Esophagus squamous epithelium (tissue), 5 donors: ENCODE results near the gene FUT4. TPM values are rescaled to one million over a fixed set of nuclear protein-coding genes. Genes with fewer than 3 reads are reported as not detected.

Experiments used
- DNase-seq: peaks from one replicate; lab custom pipeline; 2025; lab: John Stamatoyannopoulos, UW
- H3K27ac ChIP-seq, 4 donors: fragments of 200-600 bp; sonication (generic); one replicate each; pipeline ENCODE4 v1.5.1; 2016 to 2019; ENCODE audit warnings: mild to moderate bottlenecking in 1 of 4
- H3K27me3 ChIP-seq, 4 donors: fragments of 200-600 bp; sonication (generic); 1 replicate in 3 of 4; 2 replicates in 1 of 4; pipeline versions ENCODE4 v1.5.1 to v1.6.0; 2017 to 2021; ENCODE audit warnings: antibody characterized with exemption in 1 of 4
- H3K36me3 ChIP-seq, 3 donors: fragments of 200-600 bp; sonication (generic); one replicate each; pipeline ENCODE4 v1.5.1; 2016 to 2019
- H3K4me1 ChIP-seq, 3 donors: fragments of 200-600 bp; sonication (generic); one replicate each; pipeline ENCODE4 v1.5.1; 2017 to 2019
- H3K4me3 ChIP-seq, 4 donors: fragments of 200-600 bp; sonication (generic); 1 replicate in 3 of 4; 2 replicates in 1 of 4; pipeline ENCODE4 v1.5.1; 2016 to 2019; ENCODE audit warnings: mild to moderate bottlenecking in 2 of 4, moderate library complexity in 1 of 4
- H3K9me3 ChIP-seq, 3 donors: fragments of 200-600 bp; sonication (generic); one replicate each; pipeline ENCODE4 v1.5.1; 2016 to 2019
- CTCF ChIP-seq, 6 experiments: fragments of 450-650 bp in 4 of 6; fragments of 200-600 bp in 2 of 6; sonication (generic) in 2 of 6; IDR thresholded peaks; one replicate each; pipeline ENCODE4 v1.5.1; 2016 to 2019; ENCODE audit warnings: antibody characterized with exemption in 6 of 6, mild to moderate bottlenecking in 4 of 6, moderate library complexity in 4 of 6
- POLR2A ChIP-seq, 4 donors: fragments of 450-650 bp; IDR thresholded peaks; one replicate each; pipeline ENCODE4 v1.6.1; 2017; ENCODE audit warnings: antibody characterized with exemption in 4 of 4, mild to moderate bottlenecking in 4 of 4, moderate library complexity in 3 of 4
- WGBS, 2 donors: methylation state at CpG; one replicate each; pipeline ENCODE4 v1.1.5; 2018; 5-methylcytosine and 5-hydroxymethylcytosine counted together
- intact Hi-C: fragments of 100-400 bp; cut with DNase I; formaldehyde crosslinking; loops from one replicate; pipeline ENCODE4 v1.15.0; 2022
- total RNA-seq, 4 donors: library from RNA; depleted of rRNA; stranded (reverse); fragments of >200 nt; gene quantifications; one replicate each; pipeline ENCODE4 v1.1.0, GENCODE V29; 2016
- donor health status: DM: yes; HTN: yes; CAD: no.

Gene FUT4
- total RNA-seq, 4 donors from 2014 or later, result 1.4 to 6.1 (median 1.8) TPM

- intact Hi-C loops, result no loop called here
- 48 to 59% methylated on average over 3 of the region's 3 CpGs for WGBS, 2 donors
- Histone ChIP-seq H3K27ac (no peak overlapping the region), H3K36me3 (peaks cover 0 to 1% (median 0%) of the 10 kb centered on the region in 3 donors), H3K4me1 (peaks cover 0 to 4% (median 0%) of the 10 kb centered on the region in 3 donors), H3K27me3 (no peaks in the 10 kb centered on the region), H3K4me3 (no peak overlapping the region), H3K9me3 (no peaks in the 10 kb centered on the region)
- DNase-seq, result no peak
- no peak for TF ChIP-seq POLR2A (IDR thresholded peaks at IDR 0.05)
- no peak for TF ChIP-seq CTCF (IDR thresholded peaks at IDR 0.05)
Measured at GRCh38 chr11:94583866-94584500, 40.3 kb downstream of the FUT4 start.

- DNase-seq, result no peak
- no peak overlapping the region for H3K27ac ChIP-seq
- peaks cover 0 to 11% (median 0%) of the 10 kb centered on the region in 3 donors for H3K36me3 ChIP-seq
- WGBS, 2 donors, result 84% methylated on average over 5 of the region's 5 CpGs; no CpG with 5 or more reads in 1 of the 2 donors
- intact Hi-C loops, result no loop called here
- no peaks in the 10 kb centered on the region for H3K9me3 ChIP-seq
- H3K27me3 ChIP-seq, result no peaks in the 10 kb centered on the region
- H3K4me3 ChIP-seq, result no peak overlapping the region
- no peak for TF ChIP-seq POLR2A (IDR thresholded peaks at IDR 0.05)
- TF ChIP-seq CTCF (IDR thresholded peaks at IDR 0.05), result no peak
- H3K4me1 ChIP-seq, result peaks cover 0 to 4% (median 0%) of the 10 kb centered on the region in 3 donors
Measured at GRCh38 chr11:94584978-94585377, 41.3 kb downstream of the FUT4 start.

GRCh38 chr11:94585399-94585798, 41.7 kb downstream of the FUT4 start:
- intact Hi-C loops, result no loop called here
- Histone ChIP-seq H3K27ac (no peak overlapping the region), H3K27me3 (no peaks in the 10 kb centered on the region), H3K4me1 (peaks cover 0 to 4% (median 0%) of the 10 kb centered on the region in 3 donors), H3K36me3 (peaks cover 0 to 14% (median 0%) of the 10 kb centered on the region in 3 donors), H3K4me3 (no peak overlapping the region), H3K9me3 (no peaks in the 10 kb centered on the region)
- WGBS, 2 donors, result 77 to 81% methylated on average over 3 of the region's 3 CpGs
- TF ChIP-seq CTCF (IDR thresholded peaks at IDR 0.05) (no peak), POLR2A (IDR thresholded peaks at IDR 0.05) (no peak)
- DNase-seq, result no peak

GRCh38 chr11:94586546-94586945, 42.8 kb downstream of the FUT4 start:
- peaks cover 0 to 18% (median 0%) of the 10 kb centered on the region in 3 donors for H3K36me3 ChIP-seq
- TF ChIP-seq POLR2A (IDR thresholded peaks at IDR 0.05), result no peak
- TF ChIP-seq CTCF (IDR thresholded peaks at IDR 0.05), result no peak
- no peak for DNase-seq
- intact Hi-C loops, result no loop called here
- no peaks in the 10 kb centered on the region for H3K9me3 ChIP-seq
- H3K27me3 ChIP-seq, result no peaks in the 10 kb centered on the region
- WGBS, 2 donors, result 72 to 96% methylated on average over 3 to 4 of the region's 5 CpGs
- peaks cover 0 to 4% (median 0%) of the 10 kb centered on the region in 3 donors for H3K4me1 ChIP-seq
- H3K4me3 ChIP-seq, result no peak overlapping the region
- H3K27ac ChIP-seq, result no peak overlapping the region

- intact Hi-C loops, result no loop called here
- no peaks in the 10 kb centered on the region for H3K27me3 ChIP-seq
- H3K9me3 ChIP-seq, result no peaks in the 10 kb centered on the region
- WGBS, 2 donors, result 52 to 69% methylated on average over 5 of the region's 5 CpGs
- no peak overlapping the region for H3K4me3 ChIP-seq
- TF ChIP-seq POLR2A (IDR thresholded peaks at IDR 0.05) (no peak), CTCF (IDR thresholded peaks at IDR 0.05) (no peak)
- H3K27ac ChIP-seq, result no peak overlapping the region
- DNase-seq, result no peak
- H3K4me1 ChIP-seq, result peaks cover 0 to 4% (median 0%) of the 10 kb centered on the region in 3 donors
- H3K36me3 ChIP-seq, result peaks cover 0 to 18% (median 0%) of the 10 kb centered on the region in 3 donors
Measured at GRCh38 chr11:94586978-94587377, 43.3 kb downstream of the FUT4 start.
